ENCODE measurements around the gene EDEM3. TPM values are rescaled to one million over a fixed set of nuclear protein-coding genes. Genes with fewer than 3 reads are reported as not detected.
"Not testable (repeated sequence)": the region's sequence is repeated elsewhere in the genome, so short reads cannot be mapped to it uniquely, and the experiment has no call there.

The EDEM3 gene
- total RNA-seq, 1 experiment from 2014 or later = 58.3 TPM

DNA sequence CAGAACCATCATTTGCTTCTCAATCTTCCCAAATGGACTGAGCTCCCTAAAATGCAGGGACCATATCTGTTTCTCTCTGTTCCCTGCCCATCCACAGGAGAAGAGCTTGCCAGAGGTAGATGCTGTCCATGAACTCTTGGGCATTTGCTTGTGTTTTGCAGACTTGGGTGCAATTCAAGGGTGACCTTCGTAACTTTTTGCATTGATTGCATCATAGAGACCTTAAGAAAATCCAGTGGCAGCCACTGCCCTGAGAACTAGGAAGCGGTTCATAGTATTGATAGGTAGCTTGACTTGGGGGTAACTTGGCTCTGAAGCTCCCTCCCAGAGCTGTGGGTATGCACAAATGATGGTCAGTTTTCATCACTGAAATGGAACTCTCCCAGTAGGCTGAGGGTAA, 34.3 kb upstream of the EDEM3 start:
- no peaks in the 10 kb centered on the region for H3K36me3 Mint-ChIP-seq (ENCODE audit: insufficient read depth, unreplicated experiment)
- H3K4me3 Mint-ChIP-seq (ENCODE audit: unreplicated experiment) = no peak overlapping the region
- H3K27ac Mint-ChIP-seq (ENCODE audit: low read depth, unreplicated experiment) = no peak overlapping the region
- ChIA-PET POLR2A (interaction anchor here (0.5 to 1.0 kb wide), 2 partner anchors 32 to 110 kb away, joined by 3 to 4 read pairs; no protein-coding TSS in a partner anchor), CTCF (interaction anchor here (0.7 to 2.2 kb wide), 6 partner anchors 10 to 528 kb away, joined by 3 to 14 read pairs (median 3); partner anchors contain the start of gene IVNS1ABP)
- H3K27me3 Mint-ChIP-seq (ENCODE audit: insufficient read depth, unreplicated experiment) = no peaks in the 10 kb centered on the region
- DNase-seq (ENCODE audit: unreplicated experiment) = no peak
- H3K9me3 Mint-ChIP-seq (ENCODE audit: unreplicated experiment) = peaks cover 12% of the 10 kb centered on the region
- H3K4me1 Mint-ChIP-seq (ENCODE audit: insufficient read depth, unreplicated experiment) = peaks cover 17% of the 10 kb centered on the region
- BruUV-seq (replicated peaks) = no TSS peak
- intact Hi-C loops (cut with micrococcal nuclease) = no loop called here
- TF ChIP-seq, protein P1, sequence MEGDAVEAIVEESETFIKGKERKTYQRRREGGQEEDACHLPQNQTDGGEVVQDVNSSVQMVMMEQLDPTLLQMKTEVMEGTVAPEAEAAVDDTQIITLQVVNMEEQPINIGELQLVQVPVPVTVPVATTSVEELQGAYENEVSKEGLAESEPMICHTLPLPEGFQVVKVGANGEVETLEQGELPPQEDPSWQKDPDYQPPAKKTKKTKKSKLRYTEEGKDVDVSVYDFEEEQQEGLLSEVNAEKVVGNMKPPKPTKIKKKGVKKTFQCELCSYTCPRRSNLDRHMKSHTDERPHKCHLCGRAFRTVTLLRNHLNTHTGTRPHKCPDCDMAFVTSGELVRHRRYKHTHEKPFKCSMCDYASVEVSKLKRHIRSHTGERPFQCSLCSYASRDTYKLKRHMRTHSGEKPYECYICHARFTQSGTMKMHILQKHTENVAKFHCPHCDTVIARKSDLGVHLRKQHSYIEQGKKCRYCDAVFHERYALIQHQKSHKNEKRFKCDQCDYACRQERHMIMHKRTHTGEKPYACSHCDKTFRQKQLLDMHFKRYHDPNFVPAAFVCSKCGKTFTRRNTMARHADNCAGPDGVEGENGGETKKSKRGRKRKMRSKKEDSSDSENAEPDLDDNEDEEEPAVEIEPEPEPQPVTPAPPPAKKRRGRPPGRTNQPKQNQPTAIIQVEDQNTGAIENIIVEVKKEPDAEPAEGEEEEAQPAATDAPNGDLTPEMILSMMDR (IDR thresholded peaks at IDR 0.05; ENCODE audit: unreplicated experiment) = no peak

GRCh38 chr1:184785529-184785928, 30.9 kb upstream of the EDEM3 start:
- Mint-ChIP-seq H3K9me3 (ENCODE audit: unreplicated experiment) (peaks cover 29% of the 10 kb centered on the region), H3K36me3 (ENCODE audit: insufficient read depth, unreplicated experiment) (no peaks in the 10 kb centered on the region), H3K4me3 (ENCODE audit: unreplicated experiment) (no peak overlapping the region), H3K27me3 (ENCODE audit: insufficient read depth, unreplicated experiment) (no peaks in the 10 kb centered on the region), H3K27ac (ENCODE audit: low read depth, unreplicated experiment) (no peak overlapping the region), H3K4me1 (ENCODE audit: insufficient read depth, unreplicated experiment) (peaks cover 6% of the 10 kb centered on the region)
- no peak for DNase-seq (ENCODE audit: unreplicated experiment)
- intact Hi-C loops (cut with micrococcal nuclease) = no loop called here
- ChIA-PET POLR2A (no interaction called here), CTCF (interaction anchor here (1.0 to 2.6 kb wide), 2 partner anchors 20 to 51 kb away, joined by 3 to 9 read pairs; no protein-coding TSS in a partner anchor)
- no TSS peak for BruUV-seq (replicated peaks)
- TF ChIP-seq, protein P1 (IDR thresholded peaks at IDR 0.05; ENCODE audit: unreplicated experiment) = no peak

DNA sequence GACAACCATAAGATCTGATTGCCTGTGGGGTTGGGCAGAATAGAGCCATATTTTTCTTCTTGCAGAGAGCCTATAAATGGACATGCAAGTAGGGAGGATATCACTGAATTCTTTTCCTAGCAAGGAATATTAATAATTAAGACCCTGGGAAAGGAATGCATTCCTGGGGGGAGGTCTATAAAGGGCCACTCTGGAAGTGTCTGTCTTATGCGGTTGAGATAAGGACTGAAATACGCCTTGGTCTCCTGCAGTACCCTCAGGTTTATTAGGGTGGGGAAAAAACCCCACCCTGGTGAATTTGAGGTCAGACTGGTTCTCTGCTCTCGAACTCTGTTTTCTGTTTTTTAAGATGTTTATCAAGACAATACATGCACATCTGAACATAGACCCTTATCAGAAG, 29.1 kb upstream of the EDEM3 start:
- H3K4me3 Mint-ChIP-seq (ENCODE audit: unreplicated experiment); intact Hi-C loops (cut with micrococcal nuclease); DNase-seq (ENCODE audit: unreplicated experiment); H3K27me3 Mint-ChIP-seq (ENCODE audit: insufficient read depth, unreplicated experiment); H3K36me3 Mint-ChIP-seq (ENCODE audit: insufficient read depth, unreplicated experiment); H3K27ac Mint-ChIP-seq (ENCODE audit: low read depth, unreplicated experiment); H3K4me1 Mint-ChIP-seq (ENCODE audit: insufficient read depth, unreplicated experiment); BruUV-seq (replicated peaks): not testable (repeated sequence)
- peaks cover 29% of the 10 kb centered on the region for H3K9me3 Mint-ChIP-seq (ENCODE audit: unreplicated experiment)
- ChIA-PET POLR2A (interaction anchor here (1.6 kb wide), 1 partner anchor 10 kb away, joined by 5 read pairs; no protein-coding TSS in a partner anchor), CTCF (interaction anchor here (2.6 kb wide), 1 partner anchor 22 kb away, joined by 9 read pairs; no protein-coding TSS in a partner anchor)

- Mint-ChIP-seq H3K27ac (ENCODE audit: low read depth, unreplicated experiment) (no peak overlapping the region), H3K4me1 (ENCODE audit: insufficient read depth, unreplicated experiment) (no peaks in the 10 kb centered on the region), H3K27me3 (ENCODE audit: insufficient read depth, unreplicated experiment) (no peaks in the 10 kb centered on the region), H3K4me3 (ENCODE audit: unreplicated experiment) (no peak overlapping the region), H3K9me3 (ENCODE audit: unreplicated experiment) (peaks cover 29% of the 10 kb centered on the region), H3K36me3 (ENCODE audit: insufficient read depth, unreplicated experiment) (no peaks in the 10 kb centered on the region)
- BruUV-seq (replicated peaks) = no TSS peak
- DNase-seq (ENCODE audit: unreplicated experiment) = no peak
- CTCF ChIA-PET = interaction anchor here (0.6 to 1.1 kb wide), 6 partner anchors 9 to 200 kb away, joined by 3 to 6 read pairs (median 4); no protein-coding TSS in a partner anchor
- POLR2A ChIA-PET = interaction anchor here (0.6 to 1.3 kb wide), 2 partner anchors 12 to 28 kb away, joined by 3 to 4 read pairs; no protein-coding TSS in a partner anchor
- intact Hi-C loops (cut with micrococcal nuclease) = no loop called here
- TF ChIP-seq, protein P1 (IDR thresholded peaks at IDR 0.05; ENCODE audit: unreplicated experiment) = no peak
Measured at GRCh38 chr1:184781941-184782340, 27.3 kb upstream of the EDEM3 start.

Data from MCF 10A (cell line).